GM12892 (cell line): ENCODE measurements around the gene EPHB1.

ENCODE experiments used
- POLR2A ChIP-seq: IDR thresholded peaks from 2 replicates; pipeline ENCODE4 v1.6.1; 2011; ENCODE audit warnings: low read depth, low read length, control low read depth
- POLR2AphosphoS5 ChIP-seq: IDR thresholded peaks from 2 replicates; pipeline ENCODE4 v1.6.1; 2011; ENCODE audit warnings: low read depth, low read length, control low read depth

DNA sequence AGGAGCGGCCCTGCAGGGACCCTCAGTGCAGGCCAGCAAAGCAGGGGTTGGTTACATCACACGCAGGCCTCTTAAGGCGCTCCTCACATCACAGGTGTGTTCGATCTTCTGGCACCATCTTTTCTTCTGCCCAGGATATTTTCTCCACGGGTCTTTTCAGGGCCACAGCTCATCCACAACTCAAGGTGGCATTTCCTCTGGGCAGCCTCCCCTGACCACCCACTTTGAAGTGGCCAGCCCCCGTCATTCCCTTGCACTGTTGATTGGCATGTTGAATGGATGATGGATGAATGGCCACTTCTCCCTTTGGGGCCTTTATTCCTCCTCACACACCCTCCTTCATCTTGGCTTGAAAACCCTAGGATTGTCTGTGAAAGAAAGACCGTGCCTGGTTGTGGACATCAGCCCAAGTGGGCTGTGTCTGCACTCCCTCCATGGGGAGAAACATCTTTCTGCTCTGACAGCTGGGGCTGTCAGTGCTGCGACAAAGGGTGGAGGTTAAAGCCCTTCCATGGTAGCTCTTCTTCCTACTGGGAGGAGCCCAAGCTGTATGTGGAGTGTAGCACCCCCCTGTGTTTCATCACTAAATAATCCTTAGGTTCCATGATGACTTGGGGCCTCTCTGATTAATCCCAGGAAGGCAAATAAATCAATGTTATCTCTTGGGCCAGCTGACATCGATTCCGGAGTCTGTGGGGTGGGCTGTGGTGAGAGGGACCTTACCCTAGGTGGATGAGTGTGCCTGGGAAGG, 102.5 kb downstream of the EPHB1 start:
- TF ChIP-seq POLR2A = no peak
- TF ChIP-seq POLR2AphosphoS5 = no peak
